K562 (cell line): ENCODE measurements around the gene TCF7. TPM values are rescaled to one million over a fixed set of nuclear protein-coding genes. Genes with fewer than 3 reads are reported as not detected.
A peak's percentile ranks its signal among the peaks of the same experiment; 100 is the strongest.

ENCODE experiments used
- ARID1B ChIP-seq: fragments of 450-650 bp; IDR thresholded peaks from 2 replicates; pipeline ENCODE4 v1.6.1; 2016; ENCODE audit warnings: antibody characterized with exemption, mild to moderate bottlenecking, inconsistent platforms
- BCL6 ChIP-seq: fragments of 250-450 bp; sonication (Bioruptor Pico); IDR thresholded peaks from 2 replicates; pipeline ENCODE4 v1.4.0; 2020
- CBFA2T2 ChIP-seq: fragments of 450-650 bp; conservative IDR thresholded peaks from 2 replicates; pipeline ENCODE4 v1.6.1; 2017; ENCODE audit warnings: mild to moderate bottlenecking
- CBFA2T3 ChIP-seq: fragments of 450-650 bp; IDR thresholded peaks from 2 replicates; pipeline ENCODE4 v1.6.1; 2017
- CEBPB ChIP-seq: fragments of 450-650 bp; IDR thresholded peaks from 2 replicates; pipeline ENCODE4 v1.6.1; 2016; ENCODE audit warnings: missing genetic modification characterization, missing compliant biosample characterization
- CSDE1 ChIP-seq, 2 experiments: fragments of 450-650 bp; IDR thresholded peaks; 2 replicates each; pipeline ENCODE4 v1.6.1; 2016; ENCODE audit warnings: mild to moderate bottlenecking in 1 of 2
- DEAF1 ChIP-seq: fragments of 450-650 bp; formaldehyde crosslinking; IDR thresholded peaks from 2 replicates; pipeline ENCODE4 v1.4.0; 2020; ENCODE audit warnings: mild to moderate bottlenecking, moderate library complexity
- EWSR1 ChIP-seq: fragments of 450-650 bp; IDR thresholded peaks from 2 replicates; pipeline ENCODE4 v1.6.1; 2018; ENCODE audit warnings: borderline replicate concordance, mild to moderate bottlenecking, low read depth, moderate library complexity; ENCODE audit not compliant: partially characterized antibody
- POLR2AphosphoS2 ChIP-seq: IDR thresholded peaks from 2 replicates; pipeline ENCODE4 v1.6.1; 2012; ENCODE audit warnings: low read length, improper control_type of control experiment
- POLR2B ChIP-seq: fragments of 450-650 bp; IDR thresholded peaks from 2 replicates; pipeline ENCODE4 v1.6.1; 2018; ENCODE audit warnings: low read depth; ENCODE audit not compliant: partially characterized antibody
- RBM17 ChIP-seq: fragments of 200-400 bp; formaldehyde crosslinking; IDR thresholded peaks from 2 replicates; pipeline ENCODE4 v1.6.1; 2017; ENCODE audit warnings: low read depth, mild to moderate bottlenecking, low read length, borderline replicate concordance
- SIN3B ChIP-seq: fragments of 450-650 bp; IDR thresholded peaks from 2 replicates; pipeline ENCODE4 v1.6.1; 2017; ENCODE audit warnings: low read depth, mild to moderate bottlenecking, moderate library complexity
- SMARCC2 ChIP-seq: fragments of 450-650 bp; IDR thresholded peaks from 2 replicates; pipeline ENCODE4 v1.6.1; 2017; ENCODE audit warnings: antibody characterized with exemption, moderate library complexity, mild to moderate bottlenecking, low read depth
- SRSF3 ChIP-seq: fragments of 200-400 bp; formaldehyde crosslinking; IDR thresholded peaks from 2 replicates; pipeline ENCODE4 v1.6.1; 2016; ENCODE audit warnings: mild to moderate bottlenecking, low read length, moderate library complexity; ENCODE audit not compliant: insufficient read depth
- TFAP4 ChIP-seq: sonication (generic); formaldehyde crosslinking; IDR thresholded peaks from 2 replicates; pipeline ENCODE4 v1.8.0; 2022; ENCODE audit warnings: missing genetic modification reagents, mild to moderate bottlenecking, moderate library complexity, borderline replicate concordance
- UBTF ChIP-seq, 2 experiments: IDR thresholded peaks; 2 replicates each; pipeline ENCODE4 v1.6.1; 2012; ENCODE audit warnings: improper control_type of control experiment in 2 of 2, low read depth in 2 of 2, low read length in 2 of 2, borderline replicate concordance in 1 of 2
- ZBTB49 ChIP-seq: sonication (generic); formaldehyde crosslinking; IDR thresholded peaks from 2 replicates; pipeline ENCODE4 v1.8.0; 2022; ENCODE audit warnings: missing genetic modification reagents, mild to moderate bottlenecking, borderline replicate concordance
- ZNF146 ChIP-seq: IDR thresholded peaks from one replicate; pipeline ENCODE4 v1.6.1; 2018; ENCODE audit warnings: missing compliant biosample characterization; ENCODE audit not compliant: unreplicated experiment
- ZNF75A ChIP-seq: fragments of 450-650 bp; formaldehyde crosslinking; IDR thresholded peaks from 2 replicates; pipeline ENCODE4 v1.4.0; 2020; ENCODE audit warnings: mild to moderate bottlenecking
- polyA plus RNA-seq, 8 experiments: library from polyadenylated mRNA; depleted of rRNA in 4 of 8; stranded (reverse) in 5 of 8; unstranded in 3 of 8; fragments of >200 nt; fragmentation: Nextera tagmentation in 2 of 8; fragmentation: Illumina TruSeq in 1 of 8; extraction: Ambion mirVana in 2 of 8; extraction: Trizol in 1 of 8; gene quantifications; 2 replicates each; pipeline versions ENCODE4 v1.2.1 to v1.2.3, GENCODE V29; 2011 to 2014; ENCODE audit warnings: inconsistent platforms in 1 of 8, missing spikeins in 1 of 8
- total RNA-seq, 7 experiments: library from RNA; depleted of rRNA in 6 of 7; stranded (reverse); fragments of >200 nt in 6 of 7; fragmentation: Illumina TruSeq in 2 of 7; extraction: Trizol in 2 of 7; gene quantifications; 2 replicates each; pipeline versions ENCODE4 v1.2.1 to v1.2.3, GENCODE V29; 2011 to 2021; ENCODE audit warnings: low replicate concordance in 1 of 7
- TF ChIP-seq, protein P1 (sequence below): IDR thresholded peaks from 2 replicates; pipeline ENCODE4 v1.6.1; 2016; ENCODE audit warnings: missing genetic modification characterization, missing compliant biosample characterization

TCF7 gene
- total and polyA plus RNA-seq, 9 of the 15 experiments (the other 6 are each of a cell fraction or from before 2014, with no cell fraction given): 1.6 to 14.9 (median 4.2) TPM

- no peak for TF ChIP-seq UBTF (IDR thresholded peaks at IDR 0.05; ENCODE audit: borderline replicate concordance in 1 of 2, low read depth in 2 of 2, low read length in 2 of 2)
- no peak for TF ChIP-seq ZNF146 (CRISPR knock-in tag)
- TF ChIP-seq ZBTB49 (CRISPR knock-in tag): no peak
- TF ChIP-seq ARID1B: peak; percentile 21; the same call in 1 of the 2 replicates
- no peak for TF ChIP-seq ZNF75A
- no peak for TF ChIP-seq EWSR1
- TF ChIP-seq POLR2B: no peak
- no peak for TF ChIP-seq POLR2AphosphoS2
- no peak for TF ChIP-seq BCL6 (CRISPR knock-in tag)
- TF ChIP-seq DEAF1 (CRISPR knock-in tag): no peak
- TF ChIP-seq SMARCC2: no peak
- peak; percentile 66 for TF ChIP-seq CBFA2T3
- TF ChIP-seq CEBPB (tag): peak; percentile 62; the same call in 1 of the 2 replicates
- no peak for TF ChIP-seq SRSF3
- no peak for TF ChIP-seq SIN3B
- TF ChIP-seq, protein P1, sequence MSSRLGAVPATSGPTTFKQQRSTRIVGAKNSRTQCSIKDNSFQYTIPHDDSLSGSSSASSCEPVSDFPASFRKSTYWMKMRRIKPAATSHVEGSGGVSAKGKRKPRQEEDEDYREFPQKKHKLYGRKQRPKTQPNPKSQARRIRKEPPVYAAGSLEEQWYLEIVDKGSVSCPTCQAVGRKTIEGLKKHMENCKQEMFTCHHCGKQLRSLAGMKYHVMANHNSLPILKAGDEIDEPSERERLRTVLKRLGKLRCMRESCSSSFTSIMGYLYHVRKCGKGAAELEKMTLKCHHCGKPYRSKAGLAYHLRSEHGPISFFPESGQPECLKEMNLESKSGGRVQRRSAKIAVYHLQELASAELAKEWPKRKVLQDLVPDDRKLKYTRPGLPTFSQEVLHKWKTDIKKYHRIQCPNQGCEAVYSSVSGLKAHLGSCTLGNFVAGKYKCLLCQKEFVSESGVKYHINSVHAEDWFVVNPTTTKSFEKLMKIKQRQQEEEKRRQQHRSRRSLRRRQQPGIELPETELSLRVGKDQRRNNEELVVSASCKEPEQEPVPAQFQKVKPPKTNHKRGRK (tag): no peak
- no peak for TF ChIP-seq CSDE1 (IDR thresholded peaks at IDR 0.05)
- peak; percentile 82 for TF ChIP-seq TFAP4 (CRISPR knock-in tag)
- TF ChIP-seq CBFA2T2: 0 out of 2 replicates have a peak, but pooled peaks have one; percentile 32
- TF ChIP-seq RBM17: no peak
Measured at GRCh38 chr5:134099288-134099872, 15.1 kb upstream of the TCF7 start (continued).
